Measurements from ENCODE around the gene CDC14B.
A peak's percentile ranks its signal among the peaks of the same experiment; 100 is the strongest.
"Not testable (repeated sequence)": the region's sequence is repeated elsewhere in the genome, so short reads cannot be mapped to it uniquely, and the experiment has no call there.

CDC14B gene

DNA sequence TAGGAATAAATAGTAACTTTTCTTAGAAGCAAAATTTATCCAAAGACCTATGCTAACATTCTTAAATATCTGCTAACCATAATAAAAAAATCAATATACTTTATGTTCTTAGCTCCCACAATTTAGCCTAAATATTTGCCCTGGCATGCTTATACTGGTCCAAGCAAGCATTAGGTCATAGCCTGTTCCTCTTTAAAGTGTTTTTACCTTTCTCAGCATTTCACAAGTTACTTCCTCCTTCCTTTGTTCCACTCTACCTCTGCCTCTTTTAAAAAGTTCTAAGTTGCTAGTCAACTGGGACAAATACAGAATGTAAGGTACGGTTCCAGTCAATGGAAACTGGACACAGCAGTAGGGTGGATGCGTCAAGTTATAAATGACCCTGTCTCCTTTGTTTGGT, 37.4 kb downstream of the CDC14B start:
- not testable (repeated sequence) for DNase-seq

- DNase-seq, result no peak
Observed at GRCh38 chr9:96581786-96582185, 37.9 kb downstream of the CDC14B start.

GRCh38 chr9:96581301-96581700, 38.3 kb downstream of the CDC14B start:
- no peak for DNase-seq

- no peak for DNase-seq
Observed at GRCh38 chr9:96574931-96575351, 44.7 kb downstream of the CDC14B start.

GRCh38 chr9:96574455-96574854, 45.2 kb downstream of the CDC14B start:
- DNase-seq, result no peak

- no peak for DNase-seq
Observed at GRCh38 chr9:96567203-96567700, 52.4 kb downstream of the CDC14B start.

DNA sequence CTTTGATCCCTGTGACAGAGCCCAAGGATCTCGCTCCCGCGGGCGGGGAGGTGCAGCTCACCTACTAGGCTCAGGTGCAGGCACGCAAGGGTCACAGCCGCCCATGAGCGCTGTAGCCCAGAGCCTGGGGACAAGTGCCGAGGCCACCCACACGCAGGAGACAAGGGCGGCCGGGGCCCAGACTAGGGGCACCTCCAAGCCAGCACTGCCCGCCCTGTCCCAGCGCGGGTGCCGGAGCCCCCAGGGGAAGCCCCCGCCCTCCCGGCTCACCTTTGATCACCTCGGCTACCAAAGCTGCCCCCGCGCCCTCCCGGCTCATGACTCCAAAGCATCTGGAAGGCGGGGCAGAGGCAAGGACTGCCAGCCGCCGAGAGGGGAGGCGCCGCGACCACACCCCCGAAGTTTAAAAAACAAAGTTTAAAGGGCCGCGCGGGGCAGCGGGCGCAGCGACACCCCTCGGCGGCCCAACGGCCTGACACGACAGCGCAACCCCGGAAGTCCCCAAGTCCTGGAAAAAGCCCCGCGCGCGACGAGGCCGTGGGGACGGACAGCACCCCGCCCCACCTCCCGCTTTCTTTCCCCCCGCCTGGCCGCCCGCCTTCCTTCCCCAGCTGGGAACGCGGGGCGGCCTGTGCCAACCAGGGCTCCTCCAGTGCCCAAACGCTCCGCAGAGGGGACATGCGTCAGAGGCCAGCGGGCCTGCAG, 53.0 kb downstream of the CDC14B start:
- peak; percentile 38 for DNase-seq

GRCh38 chr9:96565671-96566497, 53.8 kb downstream of the CDC14B start:
- DNase-seq, result no peak

- no peak for DNase-seq
Observed at GRCh38 chr9:96564217-96564616, 55.4 kb downstream of the CDC14B start.

- DNase-seq, result no peak
Observed at GRCh38 chr9:96559339-96559943, 60.2 kb downstream of the CDC14B start.

- DNase-seq, result no peak
Observed at GRCh38 chr9:96557921-96558320, 61.7 kb downstream of the CDC14B start.

- no peak for DNase-seq
Observed at GRCh38 chr9:96556701-96557461, 62.8 kb downstream of the CDC14B start.

- DNase-seq, result no peak
Observed at GRCh38 chr9:96555567-96556386, 63.9 kb downstream of the CDC14B start.

GRCh38 chr9:96554801-96555566, 64.7 kb downstream of the CDC14B start:
- no peak for DNase-seq

GRCh38 chr9:96554326-96554725, 65.3 kb downstream of the CDC14B start:
- DNase-seq, result no peak

- DNase-seq, result no peak
Observed at GRCh38 chr9:96553070-96553469, 66.6 kb downstream of the CDC14B start.

DNA sequence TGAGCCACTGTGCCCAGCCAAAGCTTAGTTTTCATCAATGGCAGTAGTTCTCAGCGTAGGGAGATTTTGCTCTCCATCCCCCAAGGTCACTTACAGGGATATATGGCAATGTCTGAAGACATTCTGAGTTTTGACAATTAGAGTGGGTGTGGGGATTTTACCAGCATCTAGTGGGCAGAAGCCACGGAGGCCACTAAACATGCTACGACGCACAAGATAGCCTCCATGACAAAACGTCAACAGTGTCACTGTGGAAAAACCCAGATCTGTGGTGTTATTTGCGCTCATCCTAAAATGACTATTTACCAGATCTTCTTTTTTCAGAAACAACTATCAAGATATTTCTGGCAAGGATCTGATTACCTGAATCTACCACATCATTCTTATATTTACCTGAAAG, 68.2 kb downstream of the CDC14B start:
- DNase-seq, result no peak

DNA sequence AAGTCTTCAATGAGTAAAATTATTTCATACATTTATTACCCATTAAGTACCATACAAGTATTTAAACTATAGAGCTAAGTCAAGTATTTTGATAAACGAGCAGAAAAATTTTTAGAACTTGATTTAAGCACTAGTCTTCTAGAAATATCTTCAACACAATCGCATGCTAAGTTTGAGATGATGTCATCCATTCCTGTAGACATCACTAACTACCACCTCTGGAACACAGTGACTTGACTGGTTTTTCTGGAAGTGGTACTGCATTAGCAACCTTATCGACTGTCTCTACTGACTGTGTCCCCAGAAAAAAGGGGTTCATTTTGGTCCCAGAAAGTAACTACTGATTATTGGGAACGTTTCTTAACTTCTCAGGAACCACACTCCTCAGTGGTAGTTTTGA, 69.0 kb downstream of the CDC14B start:
- DNase-seq, result no peak

GRCh38 chr9:96543131-96543530, 76.5 kb downstream of the CDC14B start:
- not testable (repeated sequence) for DNase-seq

GRCh38 chr9:96540106-96540505, 79.5 kb downstream of the CDC14B start:
- no peak for DNase-seq

GRCh38 chr9:96532173-96532572, 87.5 kb downstream of the CDC14B start:
- no peak for DNase-seq

Data from NCI-H774 (cell line).